GM19438 (cell line): ENCODE measurements around the gene AFG3L2.

Experiments used
- ATAC-seq: cut with Tn5 transposase; IDR thresholded peaks from one replicate; pipeline ENCODE4 v1.9.1; 2021; ENCODE audit warnings: low read depth; ENCODE audit not compliant: unreplicated experiment

The AFG3L2 gene

GRCh38 chr18:12362473-12363174 lies 14.4 kb downstream of the AFG3L2 start:
- no peak for ATAC-seq

GRCh38 chr18:12361770-12362378 lies 15.2 kb downstream of the AFG3L2 start:
- ATAC-seq, result no peak

- ATAC-seq, result no peak
Measured at GRCh38 chr18:12359515-12359927, 17.5 kb downstream of the AFG3L2 start.

GRCh38 chr18:12352188-12352587 lies 24.8 kb downstream of the AFG3L2 start:
- ATAC-seq, result no peak

- ATAC-seq, result no peak
Measured at GRCh38 chr18:12347895-12348294, 29.1 kb downstream of the AFG3L2 start.

- no peak for ATAC-seq
Measured at GRCh38 chr18:12346240-12346565, 30.8 kb downstream of the AFG3L2 start.

GRCh38 chr18:12345491-12346239 lies 31.4 kb downstream of the AFG3L2 start:
- no peak for ATAC-seq

- no peak for ATAC-seq
Measured at GRCh38 chr18:12342661-12343060, 34.4 kb downstream of the AFG3L2 start.

GRCh38 chr18:12340945-12341660 lies 35.9 kb downstream of the AFG3L2 start:
- no peak for ATAC-seq

- no peak for ATAC-seq
Measured at GRCh38 chr18:12338382-12338781, 38.6 kb downstream of the AFG3L2 start.

- ATAC-seq, result no peak
Measured at GRCh38 chr18:12336887-12337286, 40.1 kb downstream of the AFG3L2 start.

GRCh38 chr18:12336171-12336613 lies 40.8 kb downstream of the AFG3L2 start:
- no peak for ATAC-seq

GRCh38 chr18:12335503-12335902 lies 41.5 kb downstream of the AFG3L2 start:
- ATAC-seq, result no peak

- no peak for ATAC-seq
Measured at GRCh38 chr18:12334863-12335262, 42.2 kb downstream of the AFG3L2 start.

- ATAC-seq, result no peak
Measured at GRCh38 chr18:12334366-12334808, 42.6 kb downstream of the AFG3L2 start.

- no peak for ATAC-seq
Measured at GRCh38 chr18:12333506-12334290, 43.3 kb downstream of the AFG3L2 start.

GRCh38 chr18:12330766-12331165 lies 46.3 kb downstream of the AFG3L2 start:
- ATAC-seq, result no peak

GRCh38 chr18:12329125-12329698 lies 47.8 kb downstream of the AFG3L2 start:
- no peak for ATAC-seq

GRCh38 chr18:12328179-12328823 lies 48.7 kb downstream of the AFG3L2 start:
- no peak for ATAC-seq
